Limb (tissue), 2 donors: ENCODE measurements around the gene VCAN.
"Not testable (repeated sequence)": the region's sequence is repeated elsewhere in the genome, so short reads cannot be mapped to it uniquely, and the experiment has no call there.

Experiments
- DNase-seq, 2 donors: peaks; one replicate each; pipeline ENCODE4 v3.0.0-alpha.2; 2016; ENCODE audit errors: extremely low spot score in 2 of 2

VCAN gene

GRCh38 chr5:83471405-83472212 is at the start of gene VCAN:
Gene VCAN (plus strand): TSS chr5:83471744. CDS start chr5:83483519, 11,775 bp downstream.
- DNase-seq, result peak; percentile 83 to 88

- no peak for DNase-seq
These were observed 49.3 kb upstream of the VCAN start for GRCh38 chr5:83422284-83422683.

GRCh38 chr5:83426855-83427254 is 44.7 kb upstream of the VCAN start:
- no peak for DNase-seq

GRCh38 chr5:83428126-83428525 is 43.4 kb upstream of the VCAN start:
- no peak for DNase-seq

- DNase-seq, result no peak
These were observed 42.7 kb upstream of the VCAN start for GRCh38 chr5:83428890-83429289.

- peak; percentile 47 to 50 for DNase-seq
These were observed 41.2 kb upstream of the VCAN start for GRCh38 chr5:83430130-83431010.

- no peak for DNase-seq
These were observed 37.7 kb upstream of the VCAN start for GRCh38 chr5:83433891-83434290.

- DNase-seq, result peak in 1 of 2 donors; percentile 12
These were observed 36.6 kb upstream of the VCAN start for GRCh38 chr5:83434946-83435345.

GRCh38 chr5:83436276-83436675 is 35.3 kb upstream of the VCAN start:
- DNase-seq, result no peak

GRCh38 chr5:83437697-83438096 is 33.8 kb upstream of the VCAN start:
- DNase-seq, result not testable (repeated sequence)

GRCh38 chr5:83440826-83441225 is 30.7 kb upstream of the VCAN start:
- DNase-seq, result no peak

- DNase-seq, result no peak
These were observed 29.8 kb upstream of the VCAN start for GRCh38 chr5:83441747-83442146.

GRCh38 chr5:83443534-83443933 is 28.0 kb upstream of the VCAN start:
- DNase-seq, result no peak

GRCh38 chr5:83444445-83444844 is 27.1 kb upstream of the VCAN start:
- DNase-seq, result no peak

GRCh38 chr5:83446253-83446947 is 25.1 kb upstream of the VCAN start:
- DNase-seq, result no peak

GRCh38 chr5:83447533-83447932 is 24.0 kb upstream of the VCAN start:
- DNase-seq, result no peak

GRCh38 chr5:83450183-83450966 is 21.2 kb upstream of the VCAN start:
- DNase-seq, result no peak

GRCh38 chr5:83450967-83451248 is 20.6 kb upstream of the VCAN start:
- no peak for DNase-seq

GRCh38 chr5:83451955-83452354 is 19.6 kb upstream of the VCAN start:
- DNase-seq, result no peak

- DNase-seq, result no peak
These were observed 17.6 kb upstream of the VCAN start for GRCh38 chr5:83453937-83454336.

GRCh38 chr5:83464261-83464660 is 7.3 kb upstream of the VCAN start:
- DNase-seq, result no peak
